ENCODE results near the gene SOX6.
A peak's percentile ranks its signal among the peaks of the same experiment; 100 is the strongest.
"Not testable (repeated sequence)": the region's sequence is repeated elsewhere in the genome, so short reads cannot be mapped to it uniquely, and the experiment has no call there.

SOX6 gene

GRCh38 chr11:16356057-16356760 lies at the start of gene SOX6:
Gene SOX6, minus strand, starts transcription at chr11:16356546. Its CDS starts 15,298 bp downstream, at chr11:16341248.
- DNase-seq: peak; percentile 9

- DNase-seq: no peak
Measured at GRCh38 chr11:16404781-16405285, 48.5 kb upstream of the SOX6 start.

- DNase-seq: no peak
Measured at GRCh38 chr11:16403851-16404250, 47.5 kb upstream of the SOX6 start.

- DNase-seq: no peak
Measured at GRCh38 chr11:16403448-16403803, 47.1 kb upstream of the SOX6 start.

DNA sequence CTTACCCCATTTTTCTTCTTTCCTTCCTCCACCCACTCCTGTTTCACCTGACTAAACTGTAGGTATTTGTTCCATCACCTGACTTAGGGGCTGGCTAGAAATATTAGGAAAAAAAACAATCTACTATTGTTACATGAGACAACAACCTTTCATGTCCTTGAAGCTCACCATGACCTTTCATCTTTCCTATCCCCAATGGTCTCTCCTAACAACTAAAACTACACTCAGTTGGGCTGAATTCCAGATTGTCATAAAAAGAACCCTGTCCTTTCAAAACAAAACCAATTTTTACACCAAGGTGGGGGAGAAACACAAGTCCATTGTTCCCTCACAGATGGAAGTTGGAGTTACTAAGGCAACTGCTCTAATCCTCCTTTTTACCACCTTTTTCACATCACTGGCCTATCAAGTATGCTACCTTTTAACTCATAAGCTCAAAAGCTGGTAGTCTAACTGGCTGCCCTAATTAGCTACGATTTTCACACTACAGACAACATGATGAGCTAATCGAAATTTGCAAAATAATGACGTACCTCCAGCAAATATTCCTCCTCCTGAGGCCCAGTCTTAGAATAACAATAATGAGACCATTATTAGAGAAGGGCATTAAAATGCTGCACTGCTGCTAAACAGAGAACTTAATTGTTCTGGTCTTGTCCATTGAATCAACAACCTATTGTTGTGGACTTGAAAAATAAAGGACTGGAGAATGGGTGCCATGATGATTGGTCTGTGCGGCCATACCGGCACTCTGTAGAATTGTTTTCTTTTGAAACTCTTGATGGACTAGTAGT lies 46.5 kb upstream of the SOX6 start:
- DNase-seq: no peak

GRCh38 chr11:16397390-16397789 lies 41.0 kb upstream of the SOX6 start:
- DNase-seq: no peak

- DNase-seq: no peak
Measured at GRCh38 chr11:16395601-16396000, 39.3 kb upstream of the SOX6 start.

- DNase-seq: no peak
Measured at GRCh38 chr11:16394947-16395346, 38.6 kb upstream of the SOX6 start.

GRCh38 chr11:16393340-16393739 lies 37.0 kb upstream of the SOX6 start:
- DNase-seq: no peak

GRCh38 chr11:16392616-16393015 lies 36.3 kb upstream of the SOX6 start:
- no peak for DNase-seq

- DNase-seq: not testable (repeated sequence)
Measured at GRCh38 chr11:16390826-16391225, 34.5 kb upstream of the SOX6 start.

GRCh38 chr11:16385099-16385498 lies 28.8 kb upstream of the SOX6 start:
- DNase-seq: no peak

DNA sequence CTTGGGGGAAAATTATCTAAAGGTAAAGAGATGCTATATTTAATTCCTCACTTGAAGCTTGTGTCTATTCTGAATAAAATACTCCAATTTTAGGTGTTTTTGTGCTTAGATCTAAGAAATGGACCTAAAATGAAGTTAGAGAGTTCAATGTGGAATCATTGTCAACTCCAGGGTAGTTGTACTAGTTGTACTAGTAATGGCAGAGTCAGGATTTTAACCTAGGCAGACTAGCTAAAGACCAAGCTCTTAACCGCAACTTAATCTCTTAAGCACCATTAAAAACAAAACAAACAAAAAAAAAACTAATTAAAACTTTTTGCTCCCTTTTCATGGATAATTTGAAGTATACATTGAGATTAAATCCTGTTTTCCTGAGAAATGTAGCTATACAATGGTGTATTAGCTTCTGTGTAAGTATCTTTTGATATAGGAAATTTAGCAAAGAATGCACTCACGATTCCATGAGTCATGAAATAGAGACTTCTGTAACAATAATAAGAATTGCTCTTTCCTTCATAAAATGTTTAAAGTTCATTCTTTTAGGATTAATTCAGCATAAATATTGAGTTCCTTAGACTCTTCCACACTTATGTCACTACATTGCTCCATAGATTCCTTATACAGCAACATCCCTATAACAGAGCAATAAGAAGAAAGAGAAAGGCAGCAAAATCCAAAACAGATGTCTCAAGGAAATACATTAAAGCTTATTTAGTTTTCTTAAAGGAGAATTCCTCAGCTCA lies 26.5 kb upstream of the SOX6 start:
- no peak for DNase-seq

GRCh38 chr11:16382186-16382585 lies 25.8 kb upstream of the SOX6 start:
- no peak for DNase-seq

DNA sequence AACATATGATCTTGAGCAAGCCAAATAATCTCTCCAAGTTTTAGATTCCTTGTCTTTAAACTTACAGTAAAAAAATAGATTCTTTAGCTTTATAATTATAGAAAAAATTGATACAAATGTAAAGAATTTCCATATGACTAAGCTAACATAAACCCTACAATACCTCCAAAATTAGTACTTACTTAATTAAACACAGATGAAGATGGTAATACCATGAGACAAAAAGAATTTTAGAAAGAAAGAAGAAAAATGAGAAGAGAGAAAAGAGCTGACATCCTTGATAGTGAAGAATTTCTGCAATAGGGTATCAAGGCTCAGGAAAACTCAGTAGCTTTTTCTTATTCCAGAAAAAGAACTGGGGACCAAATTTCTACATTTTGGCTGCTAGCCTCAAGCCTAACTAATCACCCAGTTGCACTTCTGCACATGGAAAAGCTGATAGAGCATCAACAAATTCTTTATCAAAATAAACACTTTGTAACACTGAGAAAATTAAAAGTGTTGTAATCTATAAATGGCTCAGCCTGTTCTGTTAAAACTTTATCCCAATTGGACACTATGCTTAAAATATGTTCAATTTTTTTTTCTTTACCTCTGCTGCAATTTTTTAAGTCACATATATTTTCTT lies 24.7 kb upstream of the SOX6 start:
- no peak for DNase-seq

GRCh38 chr11:16378906-16379305 lies 22.6 kb upstream of the SOX6 start:
- DNase-seq: no peak

- DNase-seq: no peak
Measured at GRCh38 chr11:16377746-16378145, 21.4 kb upstream of the SOX6 start.

DNA sequence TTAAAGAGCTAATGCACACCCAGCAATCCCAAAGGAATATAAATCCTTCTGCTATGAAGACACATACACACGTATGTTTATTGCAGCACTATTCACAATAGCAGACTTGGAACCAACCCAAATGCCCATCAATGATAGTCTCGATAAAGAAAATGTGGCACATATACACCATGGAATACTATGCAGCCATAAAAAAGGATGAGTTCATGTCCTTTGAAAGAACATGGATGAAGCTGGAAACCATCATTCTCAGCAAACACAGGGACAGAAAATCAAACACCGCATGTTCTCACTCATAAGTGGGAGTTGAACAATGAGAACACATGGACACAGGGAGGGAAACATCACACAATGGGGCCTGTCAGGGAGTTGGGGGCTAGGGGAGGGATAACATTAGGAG lies 19.3 kb upstream of the SOX6 start:
- not testable (repeated sequence) for DNase-seq

DNA sequence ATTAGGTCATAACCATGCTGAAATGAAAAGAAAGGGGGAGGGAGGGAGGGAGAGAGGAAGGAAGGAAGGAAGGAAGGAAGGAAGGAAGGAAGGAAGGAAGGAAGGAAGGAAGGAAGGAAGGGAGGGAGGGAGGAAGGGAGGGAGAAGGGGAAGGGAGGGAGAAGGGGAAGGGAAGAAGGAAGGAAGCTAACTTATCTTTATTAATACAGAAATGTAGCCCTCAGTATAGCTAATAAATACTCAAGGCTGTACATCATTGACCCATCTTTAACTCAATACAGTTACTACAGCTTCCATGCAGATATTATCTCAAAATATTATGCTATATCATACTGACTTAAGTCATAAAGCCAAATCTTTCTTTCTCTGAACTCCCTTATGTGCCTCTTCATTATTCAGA lies 17.4 kb upstream of the SOX6 start:
- DNase-seq: no peak

GRCh38 chr11:16372355-16372754 lies 16.0 kb upstream of the SOX6 start:
- DNase-seq: no peak

- DNase-seq: no peak
Measured at GRCh38 chr11:16367252-16367651, 10.9 kb upstream of the SOX6 start.

- peak; percentile 56 for DNase-seq
Measured at GRCh38 chr11:16365581-16366228, 9.4 kb upstream of the SOX6 start.

- no peak for DNase-seq
Measured at GRCh38 chr11:16364254-16364653, 7.9 kb upstream of the SOX6 start.
